GM23248 (cell line): ENCODE results near the gene EME1. TPM values are rescaled to one million over a fixed set of nuclear protein-coding genes. Genes with fewer than 3 reads are reported as not detected.
A peak's percentile ranks its signal among the peaks of the same experiment; 100 is the strongest.

Experiments
- DNase-seq: peaks from one replicate; pipeline ENCODE4 v3.0.0-alpha.2; 2015
- H2AFZ ChIP-seq: fragments of 200-600 bp; sonication (generic); 2 replicates; pipeline ENCODE4 v1.6.1; 2016; ENCODE audit warnings: antibody characterized with exemption
- H3F3A ChIP-seq: fragments of 200-600 bp; sonication (generic); 2 replicates; pipeline ENCODE4 v1.6.1; 2016; ENCODE audit warnings: mild to moderate bottlenecking, antibody characterized with exemption, mixed run types; ENCODE audit not compliant: insufficient read depth
- H3K27ac ChIP-seq: fragments of 200-600 bp; sonication (generic); 2 replicates; pipeline ENCODE4 v1.5.1; 2016; ENCODE audit warnings: mild to moderate bottlenecking
- H3K27me3 ChIP-seq: fragments of 200-600 bp; sonication (generic); replicated peaks from 2 replicates; pipeline ENCODE4 v1.6.1; 2016; ENCODE audit warnings: mild to moderate bottlenecking; ENCODE audit not compliant: insufficient read depth
- H3K36me3 ChIP-seq: fragments of 200-600 bp; sonication (generic); 2 replicates; pipeline ENCODE4 v1.6.1; 2016; ENCODE audit warnings: low read depth, mild to moderate bottlenecking
- H3K4me1 ChIP-seq: fragments of 200-600 bp; sonication (generic); 2 replicates; pipeline ENCODE4 v1.6.1; 2016; ENCODE audit warnings: mild to moderate bottlenecking; ENCODE audit not compliant: insufficient read depth
- H3K4me2 ChIP-seq: fragments of 200-600 bp; sonication (generic); one replicate; pipeline ENCODE4 v1.6.1; 2016; ENCODE audit warnings: mild to moderate bottlenecking; ENCODE audit not compliant: unreplicated experiment
- H3K4me3 ChIP-seq: fragments of 200-600 bp; sonication (generic); 2 replicates; pipeline ENCODE4 v1.5.1; 2016; ENCODE audit warnings: mild to moderate bottlenecking
- H3K79me2 ChIP-seq: fragments of 200-600 bp; sonication (generic); 2 replicates; pipeline ENCODE4 v1.6.1; 2016; ENCODE audit warnings: mild to moderate bottlenecking; ENCODE audit not compliant: insufficient read depth
- H3K9ac ChIP-seq: fragments of 200-600 bp; sonication (generic); 2 replicates; pipeline ENCODE4 v1.6.1; 2016; ENCODE audit warnings: mild to moderate bottlenecking
- H3K9me2 ChIP-seq: fragments of 200-600 bp; sonication (generic); 2 replicates; pipeline ENCODE4 v1.6.1; 2016; ENCODE audit warnings: mixed run types, mild to moderate bottlenecking, moderate library complexity; ENCODE audit not compliant: insufficient read depth
- H3K9me3 ChIP-seq: fragments of 200-600 bp; sonication (generic); one replicate; pipeline ENCODE4 v1.6.1; 2017; ENCODE audit warnings: low read depth
- H4K20me1 ChIP-seq: fragments of 200-600 bp; sonication (generic); 2 replicates; pipeline ENCODE4 v1.6.0; 2016; ENCODE audit not compliant: insufficient read depth
- EZH2 ChIP-seq: fragments of 200-600 bp; sonication (generic); IDR thresholded peaks from 2 replicates; pipeline ENCODE4 v1.6.1; 2018; ENCODE audit warnings: antibody characterized with exemption, mild to moderate bottlenecking; ENCODE audit not compliant: insufficient read depth, poor library complexity, severe bottlenecking
- EZH2phosphoT487 ChIP-seq: fragments of 200-600 bp; sonication (generic); IDR thresholded peaks from 2 replicates; pipeline ENCODE4 v1.6.1; 2018; ENCODE audit warnings: antibody characterized with exemption, moderate library complexity, mild to moderate bottlenecking, low read depth; ENCODE audit not compliant: insufficient read depth
- WGBS, 2 experiments: methylation state at CpG; one replicate each; pipeline ENCODE4 v1.1.6; 2015 to 2017; ENCODE audit warnings: low lambda C conversion rate in 2 of 2, low coverage in 1 of 2; ENCODE audit errors: missing lambda C conversion rate in 2 of 2; 5-methylcytosine and 5-hydroxymethylcytosine counted together
- in situ Hi-C: fragments of 300-500 bp; cut with MboI; formaldehyde crosslinking; loops from 2 replicates; pipeline ENCODE4 v1.15.0; 2020
- polyA plus RNA-seq: library from polyadenylated mRNA; unstranded; fragments of >200 nt; fragmentation: Nextera tagmentation; extraction: Ambion mirVana; gene quantifications from 2 replicates; pipeline ENCODE4 v1.2.1, GENCODE V29; 2016
- total RNA-seq: library from RNA; depleted of rRNA; stranded (reverse); fragments of >200 nt; shearing (Covaris generic); gene quantifications from 2 replicates; pipeline ENCODE4 v1.2.3, GENCODE V29; 2014

Gene EME1
- total and polyA plus RNA-seq, 2 experiments from 2014 or later: 4.1 to 4.3 TPM

GRCh38 chr17:50424246-50424995 is 51.4 kb downstream of the EME1 start:
- no peaks in the 10 kb centered on the region for H3K27me3 ChIP-seq
- no peaks in the 10 kb centered on the region for H3K9me3 ChIP-seq
- peaks cover 25% of the 10 kb centered on the region for H3F3A ChIP-seq
- no peak overlapping the region for H3K9ac ChIP-seq
- peaks cover 23% of the 10 kb centered on the region for H3K4me1 ChIP-seq
- 96 to 97% methylated on average over 9 of the region's 9 CpGs for WGBS, 2 experiments
- H3K36me3 ChIP-seq: no peaks in the 10 kb centered on the region
- no peak for DNase-seq
- H3K4me3 ChIP-seq: no peak overlapping the region
- in situ Hi-C loops: no loop called here
- H2AFZ ChIP-seq: no peak overlapping the region
- H3K79me2 ChIP-seq: no peaks in the 10 kb centered on the region
- TF ChIP-seq EZH2phosphoT487 (no peak), EZH2 (no peak)
- H3K27ac ChIP-seq: no peak overlapping the region
- H3K9me2 ChIP-seq: no peaks in the 10 kb centered on the region
- no peak overlapping the region for H3K4me2 ChIP-seq
- no peaks in the 10 kb centered on the region for H4K20me1 ChIP-seq

GRCh38 chr17:50424996-50425681 is 52.1 kb downstream of the EME1 start:
- peak overlapping the region; percentile 80 for H3K4me3 ChIP-seq
- no peaks in the 10 kb centered on the region for H4K20me1 ChIP-seq
- WGBS, 2 experiments: 89 to 93% methylated on average over 8 of the region's 8 CpGs
- H3K27ac ChIP-seq: no peak overlapping the region
- peaks cover 24% of the 10 kb centered on the region for H3F3A ChIP-seq
- H3K79me2 ChIP-seq: no peaks in the 10 kb centered on the region
- TF ChIP-seq EZH2 (no peak), EZH2phosphoT487 (no peak)
- no peaks in the 10 kb centered on the region for H3K9me2 ChIP-seq
- no peaks in the 10 kb centered on the region for H3K27me3 ChIP-seq
- no peaks in the 10 kb centered on the region for H3K36me3 ChIP-seq
- H2AFZ ChIP-seq: peak overlapping the region; percentile 94
- in situ Hi-C loops: no loop called here
- no peak for DNase-seq
- H3K4me2 ChIP-seq: peak overlapping the region; percentile 81
- peak overlapping the region; percentile 80 for H3K9ac ChIP-seq
- peaks cover 23% of the 10 kb centered on the region for H3K4me1 ChIP-seq
- no peaks in the 10 kb centered on the region for H3K9me3 ChIP-seq

- Histone ChIP-seq H3K36me3 (no peaks in the 10 kb centered on the region), H3K4me1 (peaks cover 22% of the 10 kb centered on the region), H3K4me3 (peak within 1 kb of the TSS; percentile 80), H2AFZ (peak within 1 kb of the TSS; percentile 94), H3K9me2 (no peaks in the 10 kb centered on the region), H3K9ac (peak within 1 kb of the TSS; percentile 80), H3K79me2 (no peaks in the 10 kb centered on the region), H3K9me3 (no peaks in the 10 kb centered on the region), H3K4me2 (peak within 1 kb of the TSS; percentile 81), H3K27me3 (no peaks in the 10 kb centered on the region), H3K27ac (peak within 1 kb of the TSS; percentile 18; the same call in 1 of the 2 replicates), H3F3A (peaks cover 16% of the 10 kb centered on the region), H4K20me1 (no peaks in the 10 kb centered on the region)
- peak; percentile 83 for DNase-seq
- TF ChIP-seq EZH2 (no peak), EZH2phosphoT487 (no peak)
- in situ Hi-C loops: no loop called here
- 1% methylated on average over 29 to 64 of the region's 70 CpGs for WGBS, 2 experiments
These were observed 52.8 kb downstream of the EME1 start, which contains the start of gene ACSF2 for GRCh38 chr17:50425682-50426471. Gene ACSF2, plus strand, starts transcription at chr17:50426218. Its CDS starts 44 bp downstream, at chr17:50426262.

- Histone ChIP-seq H3K4me3 (peak overlapping the region; percentile 80), H3K27ac (peak overlapping the region; percentile 18; the same call in 1 of the 2 replicates), H3K79me2 (no peaks in the 10 kb centered on the region), H3K27me3 (no peaks in the 10 kb centered on the region), H3K4me1 (peaks cover 18% of the 10 kb centered on the region), H3K9me3 (no peaks in the 10 kb centered on the region), H3K36me3 (no peaks in the 10 kb centered on the region), H3K9ac (peak overlapping the region; percentile 80), H3K4me2 (peak overlapping the region; percentile 81), H3F3A (peaks cover 11% of the 10 kb centered on the region; the same call in 1 of the 2 replicates), H3K9me2 (no peaks in the 10 kb centered on the region), H4K20me1 (no peaks in the 10 kb centered on the region), H2AFZ (peak overlapping the region; percentile 94)
- in situ Hi-C loops: no loop called here
- TF ChIP-seq EZH2phosphoT487: no peak
- TF ChIP-seq EZH2: no peak
- no peak for DNase-seq
- WGBS, 2 experiments: 0 to 1% methylated on average over 3 to 7 of the region's 7 CpGs
These were observed 53.4 kb downstream of the EME1 start for GRCh38 chr17:50426472-50426782.
